Measurements from ENCODE around the gene ASTN2. TPM values are rescaled to one million over a fixed set of nuclear protein-coding genes. Genes with fewer than 3 reads are reported as not detected.
"Not testable (repeated sequence)": the region's sequence is repeated elsewhere in the genome, so short reads cannot be mapped to it uniquely, and the experiment has no call there.

The ASTN2 gene
- total RNA-seq, 1 donor from 2014 or later, result 2.8 TPM

GRCh38 chr9:116456490-116457088 is 958.3 kb downstream of the ASTN2 start:
- H3K27ac Mint-ChIP-seq, result no peak overlapping the region
- no peaks in the 10 kb centered on the region for H3K4me1 Mint-ChIP-seq
- no peaks in the 10 kb centered on the region for H3K36me3 Mint-ChIP-seq (ENCODE audit: low read depth)
- H3K27me3 Mint-ChIP-seq, result no peaks in the 10 kb centered on the region
- DNase-seq, result no peak
- H3K9me3 Mint-ChIP-seq, result peaks cover 11% of the 10 kb centered on the region
- intact Hi-C loops (cut with micrococcal nuclease), result no loop called here
- H3K4me3 Mint-ChIP-seq, result no peak overlapping the region

- H3K27me3 Mint-ChIP-seq; intact Hi-C loops (cut with micrococcal nuclease); H3K4me3 Mint-ChIP-seq; H3K36me3 Mint-ChIP-seq (ENCODE audit: low read depth); H3K4me1 Mint-ChIP-seq; H3K27ac Mint-ChIP-seq; DNase-seq: not testable (repeated sequence)
- peaks cover 11% of the 10 kb centered on the region for H3K9me3 Mint-ChIP-seq
Observed at GRCh38 chr9:116454539-116454938, 960.3 kb downstream of the ASTN2 start.

GRCh38 chr9:116453785-116454184 is 961.1 kb downstream of the ASTN2 start:
- Mint-ChIP-seq H3K9me3 (peaks cover 11% of the 10 kb centered on the region), H3K4me3 (no peak overlapping the region), H3K4me1 (no peaks in the 10 kb centered on the region), H3K27ac (no peak overlapping the region), H3K27me3 (no peaks in the 10 kb centered on the region), H3K36me3 (ENCODE audit: low read depth) (no peaks in the 10 kb centered on the region)
- no peak for DNase-seq
- intact Hi-C loops (cut with micrococcal nuclease), result no loop called here

- no peaks in the 10 kb centered on the region for H3K4me1 Mint-ChIP-seq
- no peak overlapping the region for H3K4me3 Mint-ChIP-seq
- no peaks in the 10 kb centered on the region for H3K36me3 Mint-ChIP-seq (ENCODE audit: low read depth)
- peaks cover 11% of the 10 kb centered on the region for H3K9me3 Mint-ChIP-seq
- no peak overlapping the region for H3K27ac Mint-ChIP-seq
- H3K27me3 Mint-ChIP-seq, result no peaks in the 10 kb centered on the region
- DNase-seq, result no peak
- intact Hi-C loops (cut with micrococcal nuclease), result no loop called here
Observed at GRCh38 chr9:116452634-116453033, 962.2 kb downstream of the ASTN2 start.

GRCh38 chr9:116452227-116452626 is 962.6 kb downstream of the ASTN2 start:
- H3K27ac Mint-ChIP-seq, result no peak overlapping the region
- H3K4me3 Mint-ChIP-seq, result no peak overlapping the region
- H3K36me3 Mint-ChIP-seq (ENCODE audit: low read depth), result no peaks in the 10 kb centered on the region
- no peak for DNase-seq
- intact Hi-C loops (cut with micrococcal nuclease), result no loop called here
- H3K27me3 Mint-ChIP-seq, result no peaks in the 10 kb centered on the region
- peaks cover 11% of the 10 kb centered on the region for H3K9me3 Mint-ChIP-seq
- no peaks in the 10 kb centered on the region for H3K4me1 Mint-ChIP-seq

- Mint-ChIP-seq H3K36me3 (ENCODE audit: low read depth) (no peaks in the 10 kb centered on the region), H3K4me1 (no peaks in the 10 kb centered on the region), H3K9me3 (peaks cover 8% of the 10 kb centered on the region), H3K4me3 (no peak overlapping the region), H3K27me3 (no peaks in the 10 kb centered on the region), H3K27ac (no peak overlapping the region)
- DNase-seq, result no peak
- intact Hi-C loops (cut with micrococcal nuclease), result no loop called here
Observed at GRCh38 chr9:116451500-116452115, 963.2 kb downstream of the ASTN2 start.

GRCh38 chr9:116450378-116451139 is 964.3 kb downstream of the ASTN2 start:
- Mint-ChIP-seq H3K4me3 (no peak overlapping the region), H3K36me3 (ENCODE audit: low read depth) (no peaks in the 10 kb centered on the region), H3K9me3 (no peaks in the 10 kb centered on the region), H3K27me3 (no peaks in the 10 kb centered on the region), H3K27ac (no peak overlapping the region), H3K4me1 (no peaks in the 10 kb centered on the region)
- intact Hi-C loops (cut with micrococcal nuclease), result no loop called here
- no peak for DNase-seq

GRCh38 chr9:116449949-116450348 is 964.9 kb downstream of the ASTN2 start:
- Mint-ChIP-seq H3K4me1 (no peaks in the 10 kb centered on the region), H3K36me3 (ENCODE audit: low read depth) (no peaks in the 10 kb centered on the region), H3K9me3 (no peaks in the 10 kb centered on the region), H3K27ac (no peak overlapping the region), H3K27me3 (no peaks in the 10 kb centered on the region), H3K4me3 (no peak overlapping the region)
- DNase-seq, result no peak
- intact Hi-C loops (cut with micrococcal nuclease), result no loop called here

GRCh38 chr9:116448431-116448830 is 966.4 kb downstream of the ASTN2 start:
- no peak overlapping the region for H3K4me3 Mint-ChIP-seq
- H3K9me3 Mint-ChIP-seq, result no peaks in the 10 kb centered on the region
- intact Hi-C loops (cut with micrococcal nuclease), result no loop called here
- DNase-seq, result no peak
- H3K36me3 Mint-ChIP-seq (ENCODE audit: low read depth), result no peaks in the 10 kb centered on the region
- no peak overlapping the region for H3K27ac Mint-ChIP-seq
- H3K4me1 Mint-ChIP-seq, result no peaks in the 10 kb centered on the region
- no peaks in the 10 kb centered on the region for H3K27me3 Mint-ChIP-seq

- Mint-ChIP-seq H3K4me1 (no peaks in the 10 kb centered on the region), H3K27me3 (no peaks in the 10 kb centered on the region), H3K4me3 (no peak overlapping the region), H3K9me3 (no peaks in the 10 kb centered on the region), H3K27ac (no peak overlapping the region), H3K36me3 (ENCODE audit: low read depth) (no peaks in the 10 kb centered on the region)
- intact Hi-C loops (cut with micrococcal nuclease), result no loop called here
- DNase-seq, result no peak
Observed at GRCh38 chr9:116447934-116448333, 966.9 kb downstream of the ASTN2 start.

- Mint-ChIP-seq H3K27me3 (no peaks in the 10 kb centered on the region), H3K4me3 (no peak overlapping the region), H3K27ac (no peak overlapping the region), H3K9me3 (no peaks in the 10 kb centered on the region), H3K4me1 (no peaks in the 10 kb centered on the region), H3K36me3 (ENCODE audit: low read depth) (no peaks in the 10 kb centered on the region)
- no peak for DNase-seq
- intact Hi-C loops (cut with micrococcal nuclease), result no loop called here
Observed at GRCh38 chr9:116442528-116442927, 972.3 kb downstream of the ASTN2 start.

GRCh38 chr9:116437411-116438370 is 977.2 kb downstream of the ASTN2 start:
- Mint-ChIP-seq H3K4me3 (no peak overlapping the region), H3K9me3 (no peaks in the 10 kb centered on the region), H3K4me1 (no peaks in the 10 kb centered on the region), H3K27ac (no peak overlapping the region), H3K27me3 (no peaks in the 10 kb centered on the region), H3K36me3 (ENCODE audit: low read depth) (no peaks in the 10 kb centered on the region)
- DNase-seq, result no peak
- intact Hi-C loops (cut with micrococcal nuclease), result no loop called here

GRCh38 chr9:116436121-116436520 is 978.7 kb downstream of the ASTN2 start:
- H3K4me1 Mint-ChIP-seq, result no peaks in the 10 kb centered on the region
- no peak overlapping the region for H3K27ac Mint-ChIP-seq
- H3K9me3 Mint-ChIP-seq, result no peaks in the 10 kb centered on the region
- H3K4me3 Mint-ChIP-seq, result no peak overlapping the region
- intact Hi-C loops (cut with micrococcal nuclease), result no loop called here
- no peak for DNase-seq
- H3K36me3 Mint-ChIP-seq (ENCODE audit: low read depth), result no peaks in the 10 kb centered on the region
- H3K27me3 Mint-ChIP-seq, result no peaks in the 10 kb centered on the region

GRCh38 chr9:116435706-116436105 is 979.2 kb downstream of the ASTN2 start:
- Mint-ChIP-seq H3K36me3 (ENCODE audit: low read depth) (no peaks in the 10 kb centered on the region), H3K4me1 (no peaks in the 10 kb centered on the region), H3K9me3 (no peaks in the 10 kb centered on the region), H3K4me3 (no peak overlapping the region), H3K27ac (no peak overlapping the region), H3K27me3 (no peaks in the 10 kb centered on the region)
- DNase-seq, result no peak
- intact Hi-C loops (cut with micrococcal nuclease), result no loop called here
